Neuronal stem cell (in vitro differentiated cells): Measurements from ENCODE around the gene DPP8.

Experiments used
- DNase-seq: peaks from one replicate; pipeline ENCODE4 v3.0.0-alpha.2; 2013; ENCODE audit warnings: low spot score
- H2AFZ ChIP-seq: one replicate; pipeline ENCODE4 v1.6.1; 2013; ENCODE audit warnings: mild to moderate bottlenecking, low read length, inconsistent platforms
- H2AK5ac ChIP-seq: 2 replicates; pipeline ENCODE4 v1.6.1; 2013; ENCODE audit warnings: low read depth, mild to moderate bottlenecking, inconsistent platforms, low read length, moderate library complexity, mixed read lengths
- H2BK120ac ChIP-seq: 2 replicates; pipeline ENCODE4 v1.6.1; 2013; ENCODE audit warnings: low read depth, mild to moderate bottlenecking, inconsistent platforms, low read length, moderate library complexity, mixed read lengths
- H2BK12ac ChIP-seq: one replicate; pipeline ENCODE4 v1.6.1; 2013; ENCODE audit warnings: low read length, inconsistent platforms
- H2BK15ac ChIP-seq: 2 replicates; pipeline ENCODE4 v1.6.1; 2013; ENCODE audit warnings: mild to moderate bottlenecking, low read length, inconsistent platforms, mixed read lengths
- H2BK5ac ChIP-seq: one replicate; pipeline ENCODE4 v1.6.1; 2013; ENCODE audit warnings: inconsistent platforms, mild to moderate bottlenecking, low read length, moderate library complexity
- H3K14ac ChIP-seq: one replicate; pipeline ENCODE4 v1.6.1; 2013; ENCODE audit warnings: low read length, inconsistent platforms
- H3K18ac ChIP-seq: 2 replicates; pipeline ENCODE4 v1.6.1; 2013; ENCODE audit warnings: low read length, inconsistent platforms
- H3K23ac ChIP-seq: 2 replicates; pipeline ENCODE4 v1.6.1; 2013; ENCODE audit warnings: low read depth, mild to moderate bottlenecking, mixed read lengths, low read length, inconsistent platforms; ENCODE audit not compliant: poor library complexity
- H3K27ac ChIP-seq: replicated peaks from 3 replicates; pipeline ENCODE4 v1.5.1; 2013; ENCODE audit warnings: low read length, inconsistent platforms
- H3K27me3 ChIP-seq, 3 experiments: 2 replicates each; pipeline ENCODE4 v1.6.1; 2013; ENCODE audit warnings: low read length in 3 of 3, mild to moderate bottlenecking in 2 of 3, inconsistent platforms in 1 of 3, low read depth in 1 of 3, mixed read lengths in 1 of 3, moderate library complexity in 1 of 3; ENCODE audit not compliant: control insufficient read depth in 3 of 3, insufficient read depth in 3 of 3
- H3K36me3 ChIP-seq, 2 donors: replicated peaks in 1 of 2; 2 replicates each; pipeline ENCODE4 v1.6.1; 2013; ENCODE audit warnings: low read length in 2 of 2; ENCODE audit not compliant: control insufficient read depth in 2 of 2, insufficient read depth in 2 of 2
- H3K4ac ChIP-seq: 2 replicates; pipeline ENCODE4 v1.6.1; 2013; ENCODE audit warnings: inconsistent platforms, mild to moderate bottlenecking, low read length, moderate library complexity
- H3K4me1 ChIP-seq, 2 donors: 1 replicate in 1 of 2; 2 replicates in 1 of 2; pipeline ENCODE4 v1.6.1; 2013; ENCODE audit warnings: low read length in 2 of 2, low read depth in 1 of 2; ENCODE audit not compliant: control insufficient read depth in 2 of 2, insufficient read depth in 1 of 2
- H3K4me2 ChIP-seq: one replicate; pipeline ENCODE4 v1.6.1; 2013; ENCODE audit warnings: mild to moderate bottlenecking, low read length, inconsistent platforms; ENCODE audit not compliant: insufficient read depth, poor library complexity, severe bottlenecking
- H3K4me3 ChIP-seq, 2 donors: 2 replicates each; pipeline ENCODE4 v1.5.1; 2013; ENCODE audit warnings: low read length in 2 of 2, mild to moderate bottlenecking in 2 of 2, inconsistent platforms in 1 of 2, moderate library complexity in 1 of 2
- H3K79me1 ChIP-seq: one replicate; pipeline ENCODE4 v1.6.1; 2013; ENCODE audit warnings: low read depth, mild to moderate bottlenecking, inconsistent platforms, low read length, moderate library complexity
- H3K9ac ChIP-seq: one replicate; pipeline ENCODE4 v1.6.1; 2013; ENCODE audit warnings: mild to moderate bottlenecking, low read depth, low read length, inconsistent platforms; ENCODE audit not compliant: poor library complexity
- H3K9me3 ChIP-seq, 2 donors: replicated peaks in 1 of 2; 2 replicates each; pipeline versions ENCODE3 to v1.6.1; 2013; ENCODE audit warnings: low read length in 2 of 2, mild to moderate bottlenecking in 2 of 2, inconsistent platforms in 1 of 2, low read depth in 1 of 2, mixed read lengths in 1 of 2, moderate library complexity in 1 of 2; ENCODE audit not compliant: control insufficient read depth in 2 of 2, insufficient read depth in 1 of 2
- H4K8ac ChIP-seq: one replicate; pipeline ENCODE4 v1.6.1; 2013; ENCODE audit warnings: low read depth, mild to moderate bottlenecking, inconsistent platforms, low read length, moderate library complexity
- H4K91ac ChIP-seq: one replicate; pipeline ENCODE4 v1.6.1; 2013; ENCODE audit warnings: low read length, low read depth, mild to moderate bottlenecking, inconsistent platforms; ENCODE audit not compliant: poor library complexity
- WGBS, 2 donors: extraction: QIAGEN DNeasy Blood & Tissue Kit; methylation state at CpG; one replicate each; pipeline ENCODE4 v1.1.7; 2013; ENCODE audit warnings: missing lambda C conversion rate in 2 of 2, mixed read lengths in 1 of 2; ENCODE audit not compliant: insufficient read length in 2 of 2, insufficient replicate concordance in 1 of 2; ENCODE audit errors: extremely low coverage in 2 of 2; 5-methylcytosine and 5-hydroxymethylcytosine counted together

The DPP8 gene

GRCh38 chr15:65494076-65494475 is 23.4 kb downstream of the DPP8 start:
- Histone ChIP-seq H3K23ac (no peak overlapping the region), H3K4ac (no peak overlapping the region), H3K27me3 (no peaks in the 10 kb centered on the region), H3K4me1 (no peaks in the 10 kb centered on the region), H4K91ac (no peak overlapping the region), H2AFZ (no peak overlapping the region), H3K9ac (no peak overlapping the region), H2BK12ac (no peak overlapping the region), H2BK120ac (no peak overlapping the region), H3K27ac (no peak overlapping the region), H3K4me2 (no peak overlapping the region), H3K14ac (no peak overlapping the region), H3K36me3 (peaks cover 8 to 89% of the 10 kb centered on the region in 2 donors), H3K4me3 (no peak overlapping the region), H3K9me3 (no peaks in the 10 kb centered on the region), H2BK5ac (no peak overlapping the region), H3K79me1 (no peaks in the 10 kb centered on the region), H2AK5ac (no peak overlapping the region), H4K8ac (no peak overlapping the region), H2BK15ac (no peak overlapping the region), H3K18ac (no peak overlapping the region)
- WGBS, 2 donors = no CpG with 5 or more reads among the region's 4 CpGs
- no peak for DNase-seq

- Histone ChIP-seq H3K9me3 (no peaks in the 10 kb centered on the region), H2BK5ac (no peak overlapping the region), H3K79me1 (no peaks in the 10 kb centered on the region), H3K4me2 (no peak overlapping the region), H3K27ac (no peak overlapping the region), H2BK15ac (no peak overlapping the region), H3K14ac (no peak overlapping the region), H3K23ac (no peak overlapping the region), H4K91ac (no peak overlapping the region), H3K9ac (no peak overlapping the region), H2AK5ac (no peak overlapping the region), H3K27me3 (no peaks in the 10 kb centered on the region), H3K4ac (no peak overlapping the region), H3K4me1 (no peaks in the 10 kb centered on the region), H2AFZ (no peak overlapping the region), H3K36me3 (peaks cover 8 to 92% of the 10 kb centered on the region in 2 donors), H4K8ac (no peak overlapping the region), H2BK12ac (no peak overlapping the region), H3K18ac (no peak overlapping the region), H2BK120ac (no peak overlapping the region), H3K4me3 (no peak overlapping the region)
- WGBS, 2 donors = no CpG with 5 or more reads among the region's 4 CpGs
- DNase-seq = no peak
Measured at GRCh38 chr15:65484876-65485275, 32.6 kb downstream of the DPP8 start.

- H3K79me1 ChIP-seq = no peaks in the 10 kb centered on the region
- no peak overlapping the region for H4K8ac ChIP-seq
- no peak overlapping the region for H3K27ac ChIP-seq
- WGBS, 2 donors = no CpG with 5 or more reads among the region's 5 CpGs
- no peak overlapping the region for H2BK120ac ChIP-seq
- no peak overlapping the region for H2BK12ac ChIP-seq
- DNase-seq = no peak
- H3K4me3 ChIP-seq = no peak overlapping the region
- no peak overlapping the region for H3K4ac ChIP-seq
- no peak overlapping the region for H4K91ac ChIP-seq
- no peak overlapping the region for H2AFZ ChIP-seq
- H3K9ac ChIP-seq = no peak overlapping the region
- H3K4me2 ChIP-seq = no peak overlapping the region
- no peak overlapping the region for H3K18ac ChIP-seq
- H3K23ac ChIP-seq = no peak overlapping the region
- H3K27me3 ChIP-seq = no peaks in the 10 kb centered on the region
- H3K36me3 ChIP-seq = peaks cover 16 to 94% of the 10 kb centered on the region in 2 donors
- H3K14ac ChIP-seq = no peak overlapping the region
- H3K4me1 ChIP-seq = no peaks in the 10 kb centered on the region
- no peak overlapping the region for H2BK5ac ChIP-seq
- no peak overlapping the region for H2BK15ac ChIP-seq
- no peak overlapping the region for H2AK5ac ChIP-seq
- no peaks in the 10 kb centered on the region for H3K9me3 ChIP-seq
Measured at GRCh38 chr15:65476903-65477302, 40.6 kb downstream of the DPP8 start.

- no peak overlapping the region for H2BK5ac ChIP-seq
- no peak overlapping the region for H3K14ac ChIP-seq
- no peak overlapping the region for H3K9ac ChIP-seq
- no peak overlapping the region for H3K23ac ChIP-seq
- no peak overlapping the region for H2BK15ac ChIP-seq
- no peak overlapping the region for H4K8ac ChIP-seq
- H3K9me3 ChIP-seq = no peaks in the 10 kb centered on the region
- no peaks in the 10 kb centered on the region for H3K79me1 ChIP-seq
- no peak overlapping the region for H2AK5ac ChIP-seq
- no peak overlapping the region for H3K4me3 ChIP-seq
- no peak overlapping the region for H2BK12ac ChIP-seq
- H3K4me1 ChIP-seq = no peaks in the 10 kb centered on the region
- no CpG with 5 or more reads among the region's 3 CpGs for WGBS, 2 donors
- no peak overlapping the region for H4K91ac ChIP-seq
- no peak overlapping the region for H3K27ac ChIP-seq
- no peak overlapping the region for H3K4ac ChIP-seq
- H2AFZ ChIP-seq = no peak overlapping the region
- no peak overlapping the region for H3K4me2 ChIP-seq
- H3K27me3 ChIP-seq = peaks cover 0 to 2% (median 0%) of the 10 kb centered on the region in 3 experiments
- H2BK120ac ChIP-seq = no peak overlapping the region
- DNase-seq = no peak
- no peak overlapping the region for H3K18ac ChIP-seq
- peaks cover 17 to 95% of the 10 kb centered on the region in 2 donors for H3K36me3 ChIP-seq
Measured at GRCh38 chr15:65470866-65471265, 46.6 kb downstream of the DPP8 start.
